NCI-H2081 treated with DMSO at 0.1 percent for 48 hours (cell line): Measurements from ENCODE around the gene NTM.
"Not testable (repeated sequence)": the region's sequence is repeated elsewhere in the genome, so short reads cannot be mapped to it uniquely, and the experiment has no call there.

ENCODE experiments used
- DNase-seq: peaks from one replicate; lab custom pipeline; 2025; lab: John Stamatoyannopoulos, UW

The NTM gene

GRCh38 chr11:132361011-132361550 is 990.7 kb downstream of the NTM start:
- DNase-seq: no peak

DNA sequence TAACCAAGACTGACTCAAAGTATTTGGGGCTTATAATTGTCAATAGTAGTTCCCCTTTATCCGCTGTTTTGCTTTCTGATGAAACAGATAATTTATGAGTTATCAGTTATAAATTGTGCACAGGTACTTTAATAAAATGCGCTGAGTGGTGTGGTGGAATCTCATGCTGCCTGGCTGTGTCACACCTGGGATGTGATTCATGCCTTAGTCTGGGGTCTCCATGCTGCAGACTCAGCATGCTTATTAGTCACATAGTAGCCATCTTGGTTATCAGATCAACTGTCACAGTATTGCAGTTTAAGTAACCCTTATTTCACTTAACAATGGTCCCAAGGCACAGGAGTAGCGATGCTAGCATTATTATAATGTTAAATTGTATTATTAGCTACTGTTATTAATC is 995.2 kb downstream of the NTM start:
- DNase-seq: no peak

GRCh38 chr11:132367293-132367692 is 996.9 kb downstream of the NTM start:
- no peak for DNase-seq

GRCh38 chr11:132370114-132370513 is 999.7 kb downstream of the NTM start:
- DNase-seq: not testable (repeated sequence)

GRCh38 chr11:132373405-132374143 is 1003.2 kb downstream of the NTM start:
- DNase-seq: no peak

DNA sequence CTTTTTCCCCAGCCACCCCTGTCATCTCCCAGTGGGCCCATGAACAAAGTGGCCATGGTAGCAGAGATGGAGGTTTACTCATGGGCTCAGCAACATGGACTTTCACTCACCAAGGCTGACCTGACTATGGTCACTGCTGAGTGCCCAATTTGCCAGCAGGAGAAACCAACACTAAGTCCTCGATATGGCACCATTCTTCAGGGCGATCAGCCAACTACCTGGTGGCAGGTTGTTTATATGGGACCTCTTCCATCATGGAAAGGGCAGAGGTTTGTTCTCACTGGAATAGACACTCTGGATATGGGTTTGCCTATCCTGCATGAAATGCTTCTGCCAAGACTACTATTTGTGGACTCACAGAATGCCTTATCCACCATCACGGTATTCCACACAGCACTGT is 1009.1 kb downstream of the NTM start:
- DNase-seq: no peak
